ENCODE results near the gene PTPRM. TPM values are rescaled to one million over a fixed set of nuclear protein-coding genes. Genes with fewer than 3 reads are reported as not detected.

PTPRM gene
- total and polyA plus RNA-seq, 2 of the 8 experiments (the other 6 are each of a cell fraction or from before 2014, with no cell fraction given) = 4.1 to 7.0 TPM

GRCh38 chr18:8426401-8426800 lies 859.3 kb downstream of the PTPRM start (continued):
- no peak for TF ChIP-seq TBP (IDR thresholded peaks at IDR 0.05; ENCODE audit: low read depth, low read length)
- no peak for TF ChIP-seq GABPA (IDR thresholded peaks at IDR 0.05; ENCODE audit: borderline replicate concordance, insufficient read depth, low read length)
- TF ChIP-seq CHD1 (IDR thresholded peaks at IDR 0.05; ENCODE audit: low read depth, low read length) = no peak
- TF ChIP-seq MAX (IDR thresholded peaks at IDR 0.05) = 0 out of 2 replicates have a peak, but pooled peaks have one; percentile 29
